HG03571 (cell line): ENCODE measurements around the gene SLC44A5.
"Not testable (repeated sequence)": the region's sequence is repeated elsewhere in the genome, so short reads cannot be mapped to it uniquely, and the experiment has no call there.

ENCODE experiments used
- ATAC-seq: cut with Tn5 transposase; IDR thresholded peaks from one replicate; pipeline ENCODE4 v1.9.1; 2021; ENCODE audit not compliant: unreplicated experiment

The SLC44A5 gene

DNA sequence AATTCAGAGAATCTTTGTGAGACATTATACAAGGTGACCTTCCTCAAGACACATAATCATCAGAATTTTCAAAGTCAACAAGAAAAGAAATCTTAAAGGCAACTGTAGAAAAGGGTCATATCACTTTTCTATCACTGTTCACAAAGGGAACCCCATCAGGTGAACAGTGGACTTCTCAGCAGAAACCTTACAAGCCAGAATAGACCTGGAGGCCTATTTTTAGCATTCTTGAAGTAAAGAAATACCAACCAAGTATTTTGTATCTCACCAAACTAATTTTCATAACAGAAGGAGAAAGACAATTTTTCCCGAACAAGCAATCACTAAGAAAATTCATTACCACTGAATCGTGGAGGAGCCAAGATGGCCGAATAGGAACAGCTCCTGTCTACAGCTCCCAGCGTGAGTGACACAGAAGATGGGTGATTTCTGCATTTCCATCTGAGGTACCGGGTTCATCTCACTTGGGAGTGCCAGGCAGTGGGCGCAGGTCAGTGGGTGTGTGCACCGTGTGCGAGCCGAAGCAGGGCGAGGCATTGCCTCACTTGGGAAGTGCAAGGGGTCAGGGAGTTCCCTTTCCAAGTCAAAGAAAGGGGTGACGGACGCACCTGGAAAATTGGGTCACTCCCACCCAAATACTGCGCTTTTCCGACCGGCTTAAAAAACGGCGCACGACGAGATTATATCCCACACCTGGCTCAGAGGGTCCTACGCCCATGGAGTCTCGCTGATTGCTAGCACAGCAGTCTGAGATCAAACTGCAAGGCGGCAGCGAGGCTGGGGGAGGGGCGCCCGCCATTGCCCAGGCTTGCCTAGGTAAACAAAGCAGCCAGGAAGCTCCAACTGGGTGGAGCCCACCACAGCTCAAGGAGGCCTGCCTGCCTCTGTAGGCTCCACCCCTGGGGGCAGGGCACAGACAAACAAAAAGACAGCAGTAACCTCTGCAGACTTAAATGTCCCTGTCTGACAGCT, 235.2 kb downstream of the SLC44A5 start:
- ATAC-seq = not testable (repeated sequence)

DNA sequence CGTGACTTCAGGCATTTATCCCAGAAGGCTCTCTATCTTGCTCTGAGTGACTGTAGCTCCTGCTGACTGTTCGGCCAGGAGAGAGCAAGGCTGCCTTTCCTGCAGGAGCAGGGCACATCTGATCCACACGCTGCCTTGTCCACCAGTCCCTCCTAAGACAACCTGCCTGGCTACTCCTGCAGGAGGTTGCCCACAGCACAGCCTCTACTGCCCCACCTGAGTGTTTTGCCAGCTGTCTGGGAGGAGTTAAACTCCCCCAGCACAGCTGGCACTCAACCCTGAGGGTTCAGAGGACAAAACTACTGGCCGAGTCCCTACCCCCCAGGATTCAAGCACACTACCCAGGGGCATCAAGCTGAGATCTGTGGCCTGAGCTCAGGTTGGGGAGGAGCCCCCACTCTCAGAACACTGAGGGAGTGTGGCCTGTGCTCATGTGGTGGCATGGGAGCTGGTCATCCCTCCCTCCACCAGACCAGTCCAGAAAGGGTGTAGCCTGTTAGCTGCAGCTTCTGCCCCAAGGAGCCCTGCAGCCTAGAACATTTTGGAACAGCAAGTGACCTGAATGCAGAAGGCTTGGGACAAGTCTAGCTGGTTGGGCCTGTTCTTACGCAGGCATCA, 237.3 kb downstream of the SLC44A5 start:
- ATAC-seq = no peak

- no peak for ATAC-seq
These were observed 244.3 kb downstream of the SLC44A5 start for GRCh38 chr1:75366595-75366994.

DNA sequence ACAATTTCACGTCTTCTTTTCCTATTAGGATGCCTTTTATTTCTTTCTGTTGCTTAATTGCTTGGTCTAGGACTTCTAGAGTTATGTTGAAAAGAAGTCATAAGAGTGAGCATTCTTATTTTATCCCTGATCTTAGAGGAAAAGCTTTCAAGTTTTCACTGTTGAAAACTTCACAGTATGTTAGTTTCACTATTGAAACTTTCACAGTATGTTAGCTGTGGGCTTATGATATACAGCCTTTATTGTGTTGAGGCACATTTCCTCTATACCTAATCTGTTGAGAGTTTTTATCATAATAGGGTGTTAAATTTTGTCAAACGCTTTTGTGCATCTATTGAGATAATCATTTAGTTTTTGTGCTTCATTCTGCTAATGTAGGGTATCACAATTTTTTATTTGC, 249.7 kb downstream of the SLC44A5 start:
- no peak for ATAC-seq

DNA sequence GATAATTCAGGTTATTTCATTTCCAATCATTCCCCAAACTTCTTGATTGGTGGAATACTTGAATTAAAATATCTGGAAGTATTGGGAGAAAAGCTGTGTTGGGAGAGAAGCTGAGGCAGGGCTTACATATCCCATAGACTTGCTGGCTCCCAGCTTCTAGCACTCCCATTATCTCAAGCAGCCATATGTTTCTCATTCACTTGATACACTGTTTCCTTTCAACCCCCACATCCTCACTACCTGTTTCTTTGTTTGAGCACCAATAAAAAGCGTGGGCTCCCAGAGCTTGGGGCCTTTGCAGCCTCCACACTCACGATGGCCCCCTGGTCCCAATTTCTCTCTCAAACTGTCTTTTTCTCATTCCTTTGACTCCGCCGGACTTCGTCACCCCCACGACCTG, 256.6 kb downstream of the SLC44A5 start:
- not testable (repeated sequence) for ATAC-seq

DNA sequence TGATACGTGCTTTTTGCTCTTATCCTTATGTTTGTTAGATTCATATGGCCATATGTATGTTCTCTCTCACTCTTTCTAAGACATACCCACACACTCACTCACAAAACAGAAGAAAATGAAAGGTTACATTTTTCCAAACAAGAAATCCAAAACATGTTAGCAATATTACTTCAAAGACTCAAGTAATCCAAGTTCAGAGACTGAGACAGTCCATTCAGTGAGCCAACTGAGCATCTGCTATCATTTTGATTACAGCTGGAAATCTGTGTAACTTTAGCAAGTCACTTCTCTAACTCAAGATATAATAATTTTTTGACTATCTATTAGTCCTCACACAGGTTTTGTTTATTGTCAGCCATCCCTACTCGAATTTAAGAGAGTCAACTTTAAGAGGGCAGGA, 257.9 kb downstream of the SLC44A5 start:
- no peak for ATAC-seq

- no peak for ATAC-seq
These were observed 265.2 kb downstream of the SLC44A5 start for GRCh38 chr1:75345538-75346292.

DNA sequence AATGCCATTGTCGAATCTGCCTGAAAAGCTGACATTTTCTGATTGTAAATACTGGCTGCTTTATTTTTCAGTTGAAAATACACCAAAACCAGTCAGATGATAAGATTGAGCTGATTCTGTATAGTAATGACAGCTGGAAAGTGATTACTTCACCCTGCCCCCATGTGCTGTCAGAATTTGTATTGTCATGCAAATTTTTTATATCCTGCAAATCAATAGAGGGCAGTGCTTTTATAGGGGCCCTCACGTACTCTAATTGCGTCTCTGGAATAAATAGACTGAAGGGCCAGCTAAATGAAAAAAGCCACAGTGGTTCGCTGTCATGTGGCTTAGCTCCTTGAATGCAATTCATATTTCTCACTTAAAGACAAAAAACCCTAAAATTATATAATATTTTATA, 268.1 kb downstream of the SLC44A5 start:
- ATAC-seq = no peak

- peak; percentile 42 for ATAC-seq
These were observed 269.4 kb downstream of the SLC44A5 start for GRCh38 chr1:75341537-75341936.

- peak; percentile 91 for ATAC-seq
These were observed 272.1 kb downstream of the SLC44A5 start for GRCh38 chr1:75338616-75339483.

DNA sequence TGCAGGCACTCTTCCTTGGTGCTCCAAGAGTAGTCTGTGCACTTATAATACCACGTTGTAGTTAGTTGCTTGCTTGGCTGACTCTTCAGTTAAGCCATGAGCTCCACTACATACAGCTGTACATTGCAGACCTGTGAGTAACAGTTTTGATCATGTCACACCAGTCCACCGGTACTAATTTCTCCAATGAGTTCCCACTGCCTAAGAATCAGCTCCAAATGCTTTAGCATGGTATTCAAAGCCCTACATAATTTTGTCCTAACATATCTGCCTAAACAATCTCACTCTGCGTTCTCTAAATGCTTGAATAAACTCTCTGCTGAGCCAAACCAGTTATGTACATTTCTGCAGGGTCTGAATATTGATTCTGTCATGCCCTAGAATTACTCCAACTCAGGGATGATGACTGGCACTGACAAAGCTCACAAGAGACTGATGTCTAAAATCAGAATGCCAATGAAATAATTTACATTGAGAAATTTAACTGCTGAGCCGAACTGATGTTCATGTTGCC, 276.0 kb downstream of the SLC44A5 start:
- ATAC-seq = no peak

- no peak for ATAC-seq
These were observed 280.3 kb downstream of the SLC44A5 start for GRCh38 chr1:75330624-75331023.

GRCh38 chr1:75328691-75329090, 282.2 kb downstream of the SLC44A5 start:
- no peak for ATAC-seq

DNA sequence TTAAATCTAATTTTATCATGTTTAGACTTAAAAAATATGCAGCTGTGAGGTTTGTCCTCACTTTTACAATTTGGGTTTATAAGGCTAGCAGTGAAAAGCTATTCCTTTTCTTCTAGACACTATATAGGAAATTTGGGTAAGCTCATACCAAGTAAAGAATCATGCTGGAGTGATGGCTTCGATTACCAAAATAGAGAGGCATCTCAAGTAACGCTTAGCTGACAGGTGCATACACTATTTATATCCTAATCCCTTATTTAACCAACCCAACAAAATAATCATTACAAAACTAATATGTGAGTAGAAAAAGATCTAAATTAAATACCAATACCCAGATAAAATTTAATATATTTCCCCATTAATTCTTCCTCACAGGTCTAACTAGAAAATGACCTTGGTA, 283.5 kb downstream of the SLC44A5 start:
- no peak for ATAC-seq

DNA sequence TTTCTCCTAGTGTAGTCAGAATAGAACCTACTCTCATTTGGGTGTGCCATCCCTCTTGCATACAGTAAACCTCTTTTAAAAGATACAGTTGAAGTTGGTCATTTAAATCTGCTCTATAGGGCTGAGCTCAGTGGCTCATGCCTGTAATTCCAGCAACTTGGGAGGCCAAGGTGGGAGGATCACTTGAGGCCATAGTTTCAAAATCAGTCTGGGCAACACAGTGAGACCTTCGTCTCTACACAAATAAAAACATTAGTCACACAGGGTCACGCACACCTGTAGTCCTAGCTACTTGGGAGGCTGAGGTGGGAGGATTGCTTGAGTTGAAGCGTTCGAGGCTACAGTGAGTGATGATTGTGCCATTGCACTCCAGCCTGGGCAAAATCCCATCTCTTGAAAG, 292.9 kb downstream of the SLC44A5 start:
- no peak for ATAC-seq

DNA sequence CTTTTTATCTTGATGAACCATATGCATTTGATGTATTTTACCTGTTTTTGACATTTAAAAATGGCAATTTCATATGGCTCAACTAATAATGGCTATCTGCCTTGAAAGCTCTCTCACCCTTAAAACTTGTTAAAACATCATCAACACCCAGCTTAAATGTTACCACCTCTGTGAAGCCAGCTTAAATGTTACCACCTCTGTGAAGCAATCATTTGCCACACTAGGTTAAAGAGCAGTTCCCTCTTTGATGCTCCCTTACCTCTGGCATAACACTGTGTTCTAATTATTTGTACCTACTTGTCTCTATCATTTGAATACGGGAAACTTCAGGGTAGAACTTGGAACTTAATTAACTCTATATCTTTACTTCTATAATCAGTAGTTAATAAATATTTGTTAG, 294.7 kb downstream of the SLC44A5 start:
- no peak for ATAC-seq

GRCh38 chr1:75312620-75313019, 298.3 kb downstream of the SLC44A5 start:
- ATAC-seq = no peak

DNA sequence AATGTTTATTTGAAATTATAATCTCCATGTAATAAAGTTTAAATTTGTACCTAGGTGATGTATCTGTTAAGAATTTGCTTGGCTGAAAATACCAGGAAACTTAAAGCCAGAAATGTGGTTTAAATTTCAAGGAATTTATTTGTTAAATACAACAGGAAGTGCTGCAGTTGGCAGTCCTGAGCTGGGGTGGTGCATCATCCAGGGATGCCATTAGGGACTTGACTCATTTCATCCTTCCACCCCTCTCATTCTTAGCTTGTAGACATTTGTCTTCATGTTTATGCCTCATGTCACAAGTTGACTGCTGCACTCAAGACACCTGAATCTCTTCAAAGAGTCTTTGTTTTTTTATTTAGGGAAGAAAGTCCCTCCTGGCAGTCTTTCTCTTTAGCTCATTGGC, 300.8 kb downstream of the SLC44A5 start:
- no peak for ATAC-seq

GRCh38 chr1:75308365-75308764, 302.5 kb downstream of the SLC44A5 start:
- no peak for ATAC-seq

GRCh38 chr1:75305061-75305460, 305.9 kb downstream of the SLC44A5 start:
- no peak for ATAC-seq
